ENCODE results near the gene PIEZO2. TPM values are rescaled to one million over a fixed set of nuclear protein-coding genes. Genes with fewer than 3 reads are reported as not detected.

Gene PIEZO2
- total and polyA plus RNA-seq, 2 of the 8 experiments (the other 6 are each of a cell fraction or from before 2014, with no cell fraction given), result 4.7 to 16.5 TPM

GRCh38 chr18:11052800-11053199 is 96.6 kb downstream of the PIEZO2 start:
- H2BK20ac ChIP-seq (ENCODE audit: low read length), result no peak overlapping the region
- no peak for DNase-seq (ENCODE audit: low read depth in 1 of 2, low spot score in 2 of 2)
- no peaks in the 10 kb centered on the region for H3K4me1 ChIP-seq (replicated peaks in 1 of 4; ENCODE audit: control insufficient read depth in 3 of 4, insufficient read depth in 4 of 4, low read length in 3 of 4)
- H3K9ac ChIP-seq (replicated peaks in 1 of 4; ENCODE audit: extremely low read depth in 1 of 4, low read depth in 3 of 4, low read length in 3 of 4), result no peak overlapping the region
- 0 out of 2 replicates have a peak, but pooled peaks cover 1% of the 10 kb centered on the region for H3K79me1 ChIP-seq (ENCODE audit: low read depth, low read length)
- H2BK12ac ChIP-seq (ENCODE audit: low read depth, low read length), result no peak overlapping the region
- H4K5ac ChIP-seq (ENCODE audit: insufficient read length, low read depth, low read length), result no peak overlapping the region
- FAIRE-seq, result no peak
- no peaks in the 10 kb centered on the region for H3K23me2 ChIP-seq (ENCODE audit: low read depth, low read length)
- H3K56ac ChIP-seq (replicated peaks; ENCODE audit: insufficient read length, low read depth, low read length), result no peak overlapping the region
- no peak overlapping the region for H3K18ac ChIP-seq (ENCODE audit: extremely low read depth, low read length)
- no peak overlapping the region for H2BK15ac ChIP-seq (ENCODE audit: low read length)
- no peaks in the 10 kb centered on the region for H3K9me3 ChIP-seq (ENCODE audit: insufficient read depth in 2 of 2, low read depth in 1 of 2, low read length in 1 of 2)
- 90% methylated on average over 3 of the region's 3 CpGs; no CpG with 5 or more reads in 1 of the 2 experiments for WGBS, 2 experiments (ENCODE audit: extremely low coverage in 1 of 2, insufficient coverage in 1 of 2, insufficient read length in 1 of 2, insufficient replicate concordance in 2 of 2, low coverage in 1 of 2, low lambda C conversion rate in 2 of 2, missing lambda C conversion rate in 1 of 2)
- no peak overlapping the region for H3K27ac ChIP-seq (ENCODE audit: low read depth, low read length)
- H4K8ac ChIP-seq (ENCODE audit: extremely low read depth, insufficient read depth, low read length), result no peak overlapping the region
- H2AK5ac ChIP-seq (ENCODE audit: low read depth, low read length), result no peak overlapping the region
- H3K36me3 ChIP-seq (ENCODE audit: control insufficient read depth in 2 of 4, insufficient read depth in 4 of 4, low read length in 3 of 4), result no peaks in the 10 kb centered on the region
- no peak overlapping the region for H3K23ac ChIP-seq (ENCODE audit: insufficient read length)
- H4K20me1 ChIP-seq (replicated peaks in 1 of 2; ENCODE audit: control insufficient read depth in 1 of 2, insufficient read depth in 2 of 2, low read length in 2 of 2), result no peaks in the 10 kb centered on the region
- H3K4me2 ChIP-seq (ENCODE audit: insufficient read depth in 1 of 2, low read depth in 2 of 2, low read length in 2 of 2), result no peak overlapping the region
- H2AFZ ChIP-seq (ENCODE audit: low read length), result no peak overlapping the region
- no peak overlapping the region for H3K4me3 ChIP-seq (ENCODE audit: extremely low read depth in 1 of 4, insufficient read depth in 2 of 4, low read depth in 3 of 4, low read length in 4 of 4)
- no peak overlapping the region for H3K4ac ChIP-seq (replicated peaks; ENCODE audit: insufficient read length, low read depth, low read length)
- H4K91ac ChIP-seq (replicated peaks; ENCODE audit: insufficient read length, low read length), result no peak overlapping the region
- H3K14ac ChIP-seq (ENCODE audit: insufficient read length), result no peak overlapping the region
- no peaks in the 10 kb centered on the region for H3K27me3 ChIP-seq (replicated peaks in 1 of 4; ENCODE audit: control insufficient read depth in 3 of 4, extremely low read depth in 1 of 4, insufficient read depth in 3 of 4, low read length in 3 of 4)
- H2BK5ac ChIP-seq (ENCODE audit: low read depth, low read length), result no peak overlapping the region
- CTCF ChIA-PET (ENCODE audit: partially characterized antibody), result interaction anchor here (1.1 to 1.2 kb wide), 2 partner anchors 14 to 102 kb away, joined by 3 to 5 read pairs; no protein-coding TSS in a partner anchor
- H2BK120ac ChIP-seq (replicated peaks; ENCODE audit: low read depth, low read length), result no peak overlapping the region
- POLR2A ChIA-PET (ENCODE audit: partially characterized antibody), result no interaction called here
- H3K79me2 ChIP-seq (ENCODE audit: control insufficient read depth in 1 of 2, insufficient read depth in 2 of 2, low read length in 2 of 2), result no peaks in the 10 kb centered on the region
